Hippocampal formation (tissue), 2 donors: ENCODE results near the gene MVB12B.
"Not testable (repeated sequence)": the region's sequence is repeated elsewhere in the genome, so short reads cannot be mapped to it uniquely, and the experiment has no call there.

ENCODE experiments used
- DNase-seq, 2 donors: peaks; one replicate each; lab custom pipeline; 2025; lab: John Stamatoyannopoulos, UW

The MVB12B gene

DNA sequence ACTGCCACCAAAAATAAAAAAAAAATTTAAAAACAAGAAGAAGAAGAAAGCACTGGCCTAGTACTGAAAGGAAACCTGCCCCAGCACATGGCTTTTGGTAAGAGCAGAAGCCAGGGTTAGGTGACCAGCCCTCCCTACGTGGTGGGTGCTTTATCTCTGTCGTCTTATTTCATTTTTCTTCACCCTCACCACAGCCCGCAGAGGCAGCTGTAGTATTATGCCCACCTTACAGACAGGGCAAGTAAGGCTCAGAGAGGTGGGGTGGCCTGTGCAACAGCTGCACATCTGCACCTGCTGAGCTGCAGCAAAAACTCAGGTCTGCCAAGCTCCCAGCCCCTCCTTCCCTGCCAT, 146.3 kb downstream of the MVB12B start:
- no peak for DNase-seq

DNA sequence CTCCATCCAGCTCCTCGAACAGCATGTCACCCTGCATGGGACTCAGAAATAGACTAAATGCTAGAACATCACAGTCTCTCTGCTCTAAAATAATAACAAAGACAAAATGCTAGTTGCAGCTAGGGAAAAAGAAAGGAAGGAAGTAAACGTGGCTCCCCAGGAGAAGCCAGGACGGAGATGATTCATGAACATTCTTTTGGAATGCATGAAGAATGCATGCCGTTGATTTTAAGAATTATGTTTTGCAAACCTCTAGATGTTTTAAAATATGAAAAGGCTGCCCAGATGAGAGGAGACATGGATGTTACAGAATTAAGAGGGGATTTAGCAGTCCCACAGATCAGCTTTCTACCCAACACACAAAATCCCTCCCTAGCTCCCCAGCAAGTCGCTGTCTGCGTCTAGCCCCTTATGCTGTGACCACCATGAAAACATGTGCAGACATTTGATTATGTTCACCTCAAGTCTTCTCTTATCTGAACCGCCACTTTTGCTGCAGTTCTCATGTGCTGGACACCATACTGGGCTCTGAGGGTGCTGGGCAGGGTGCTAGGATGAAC, 147.7 kb downstream of the MVB12B start:
- DNase-seq: no peak

DNA sequence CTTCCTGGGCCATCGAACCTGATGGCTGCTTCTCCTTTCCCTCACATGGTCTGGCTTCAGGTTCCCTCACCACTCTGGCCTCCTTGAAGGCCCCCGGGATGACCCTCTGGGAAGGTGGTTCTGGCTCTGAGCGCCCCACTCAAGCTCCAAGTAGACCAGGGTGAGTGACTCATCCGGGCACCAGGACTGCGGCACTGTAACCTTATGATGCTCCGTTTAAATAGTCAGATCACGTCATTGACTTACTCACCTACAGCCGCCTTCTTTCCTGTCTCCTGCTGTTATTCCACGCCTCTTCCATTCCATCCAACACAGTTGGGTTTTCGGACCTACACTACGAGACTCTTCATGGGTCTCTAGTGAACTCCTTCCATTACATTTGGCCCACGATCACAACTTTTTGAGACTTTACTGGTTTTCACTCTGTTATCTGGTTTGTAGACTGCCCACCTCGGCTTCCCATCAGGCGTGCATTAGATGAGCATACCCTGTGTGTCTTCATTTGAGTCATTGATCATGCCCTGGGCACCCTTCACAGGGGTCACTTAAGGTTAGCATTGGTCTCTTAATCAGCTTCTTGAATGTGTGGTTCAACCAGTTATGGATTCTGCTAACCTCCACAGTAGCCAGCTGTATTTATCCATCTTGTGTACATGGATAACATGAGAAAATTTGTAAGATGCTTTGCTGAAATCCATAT, 148.3 kb downstream of the MVB12B start:
- no peak for DNase-seq

DNA sequence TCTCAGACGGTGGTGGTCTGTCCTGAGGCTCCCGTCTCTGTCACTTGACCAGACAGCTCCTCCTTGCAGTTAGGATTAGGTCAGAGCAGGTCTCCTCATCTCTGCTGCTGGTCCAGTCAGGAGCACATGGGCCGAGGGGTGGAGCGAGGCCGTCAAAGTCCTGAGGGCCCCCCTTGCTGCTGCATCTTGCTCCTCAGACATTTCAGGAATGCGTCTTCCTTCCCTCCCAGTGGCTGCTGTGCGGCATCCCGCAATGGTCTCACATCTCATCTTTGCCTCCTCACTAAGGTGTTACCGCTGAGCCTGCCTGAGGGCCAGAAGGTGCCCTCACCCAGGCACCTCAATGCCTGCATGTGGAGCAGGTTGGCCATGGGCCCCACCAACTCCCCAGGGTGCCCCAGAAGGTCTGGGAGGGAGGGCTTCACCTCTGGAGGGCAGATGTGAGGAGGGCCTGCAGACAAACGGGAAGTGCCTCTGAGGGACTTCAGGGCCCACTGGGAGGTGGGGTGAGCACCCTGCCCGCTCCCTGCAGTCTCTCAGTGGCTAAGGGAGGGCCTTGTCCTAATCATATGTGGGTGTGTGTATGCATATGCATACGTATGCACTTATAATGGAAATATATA, 149.4 kb downstream of the MVB12B start:
- DNase-seq: no peak

- not testable (repeated sequence) for DNase-seq
These were observed 150.8 kb downstream of the MVB12B start for GRCh38 chr9:126477432-126477831.

GRCh38 chr9:126478216-126478981, 151.8 kb downstream of the MVB12B start:
- DNase-seq: no peak

GRCh38 chr9:126479515-126479914, 152.9 kb downstream of the MVB12B start:
- no peak for DNase-seq

- DNase-seq: no peak
These were observed 154.2 kb downstream of the MVB12B start for GRCh38 chr9:126480813-126481212.

DNA sequence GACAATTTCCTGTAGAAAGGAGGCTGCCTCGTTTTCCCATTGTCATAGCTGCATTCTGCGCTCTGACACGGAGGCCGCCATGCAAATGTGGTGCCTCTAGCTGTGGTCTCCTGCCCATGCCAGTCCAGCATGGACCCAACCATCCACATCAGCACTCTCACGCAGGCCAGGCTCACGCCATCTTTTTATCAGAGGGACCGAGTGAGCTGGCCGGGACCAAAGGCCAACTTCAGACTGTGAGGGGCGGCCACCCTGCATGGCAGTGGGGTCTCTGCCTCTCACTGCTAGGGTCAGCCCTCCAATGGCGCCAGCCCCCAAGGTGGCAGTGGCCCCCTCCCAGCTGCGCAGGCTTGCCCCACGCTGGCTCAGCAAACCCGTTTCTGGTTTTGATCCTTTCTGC, 155.2 kb downstream of the MVB12B start:
- DNase-seq: no peak

- DNase-seq: peak; percentile 55 to 66
These were observed 155.9 kb downstream of the MVB12B start for GRCh38 chr9:126482361-126483044.

- no peak for DNase-seq
These were observed 156.9 kb downstream of the MVB12B start for GRCh38 chr9:126483468-126484073.

GRCh38 chr9:126485662-126486061, 159.0 kb downstream of the MVB12B start:
- DNase-seq: no peak

- DNase-seq: no peak
These were observed 159.6 kb downstream of the MVB12B start for GRCh38 chr9:126486276-126486675.

DNA sequence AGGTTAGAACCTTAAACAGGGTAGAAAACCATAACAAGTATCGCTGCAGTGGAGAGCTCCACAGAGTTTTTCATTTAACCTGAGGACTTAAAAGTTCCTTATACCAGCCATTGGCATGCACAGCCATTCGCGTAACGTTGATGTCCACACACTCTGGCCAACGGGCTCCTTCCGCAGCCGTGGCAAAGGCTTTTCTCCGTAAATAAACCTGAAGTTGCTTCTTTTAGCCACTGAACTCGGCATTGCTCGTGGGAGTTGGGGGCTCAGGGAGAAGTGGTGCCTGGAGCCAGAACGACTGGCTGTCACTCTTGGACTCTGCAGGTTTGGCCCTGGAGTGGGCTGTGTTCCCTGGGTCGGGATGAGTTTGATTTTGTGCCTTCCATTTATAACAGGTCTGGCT, 161.2 kb downstream of the MVB12B start:
- no peak for DNase-seq

GRCh38 chr9:126488310-126488709, 161.7 kb downstream of the MVB12B start:
- DNase-seq: no peak

- peak in 1 of 2 donors; percentile 40 for DNase-seq
These were observed 162.3 kb downstream of the MVB12B start for GRCh38 chr9:126488881-126489404.

DNA sequence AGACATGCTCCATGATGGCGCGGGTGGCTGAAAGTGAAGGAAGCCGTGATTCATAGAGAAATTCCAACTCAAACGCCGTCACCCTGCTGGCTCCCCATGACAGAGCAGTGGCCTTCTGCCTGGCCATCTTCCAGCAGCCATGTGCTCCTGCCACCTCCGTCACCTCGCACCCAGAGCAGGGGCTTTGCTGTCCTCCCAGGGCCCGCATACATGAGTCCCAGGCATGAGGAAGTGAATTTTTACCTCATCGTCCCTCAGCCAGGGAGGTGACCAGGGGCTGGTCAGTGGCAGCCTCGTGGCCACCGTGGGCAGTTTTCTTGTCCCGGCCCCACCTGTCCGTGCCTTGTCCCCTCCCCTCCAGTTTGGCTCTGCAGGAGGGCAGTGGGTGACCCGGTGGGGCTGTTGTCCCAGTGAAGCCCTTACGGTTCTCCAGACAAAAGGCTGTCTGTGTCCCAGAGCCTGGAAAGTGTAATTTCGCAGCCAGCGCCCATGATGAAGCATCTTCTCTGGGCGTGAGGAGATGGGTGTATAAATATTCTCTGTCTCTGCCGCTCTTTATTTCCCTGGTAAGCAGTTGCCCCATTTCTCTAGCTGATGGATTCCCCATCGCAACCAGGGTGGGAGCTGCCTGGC, 163.1 kb downstream of the MVB12B start:
- DNase-seq: no peak

- peak in 1 of 2 donors; percentile 40 for DNase-seq
These were observed 163.6 kb downstream of the MVB12B start for GRCh38 chr9:126490214-126490631.

GRCh38 chr9:126490871-126491567, 164.4 kb downstream of the MVB12B start:
- peak; percentile 34 to 70 for DNase-seq

GRCh38 chr9:126491568-126491879, 164.9 kb downstream of the MVB12B start:
- DNase-seq: no peak
